HG03521 (cell line): ENCODE measurements around the gene CYBA.

Experiments
- ATAC-seq: cut with Tn5 transposase; IDR thresholded peaks from one replicate; pipeline ENCODE4 v1.9.1; 2021; ENCODE audit warnings: mild to moderate bottlenecking, moderate library complexity; ENCODE audit not compliant: unreplicated experiment

The CYBA gene

GRCh38 chr16:88647178-88648070 lies 3.4 kb downstream of the CYBA start:
- ATAC-seq, result no peak

GRCh38 chr16:88646345-88647034 lies 4.4 kb downstream of the CYBA start:
- no peak for ATAC-seq

DNA sequence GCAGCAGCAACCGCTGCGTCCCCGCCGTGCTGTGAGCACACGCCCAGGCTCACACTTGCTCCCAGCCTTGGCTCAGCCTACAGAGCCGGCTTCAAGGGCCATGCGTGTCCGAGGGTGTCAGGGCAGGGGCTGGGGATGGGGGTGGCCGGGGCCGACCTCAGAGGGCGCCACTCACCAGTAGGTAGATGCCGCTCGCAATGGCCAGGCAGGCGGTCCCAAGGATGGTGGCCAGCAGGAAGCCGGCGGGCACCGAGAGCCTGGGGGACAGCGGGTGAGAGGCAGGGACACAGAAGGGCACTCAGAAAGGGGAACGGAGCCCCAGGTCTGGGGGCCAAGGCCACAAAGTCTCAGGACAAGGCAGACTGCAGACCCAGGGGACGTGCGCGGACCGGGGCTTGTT lies 4.9 kb downstream of the CYBA start:
- no peak for ATAC-seq

DNA sequence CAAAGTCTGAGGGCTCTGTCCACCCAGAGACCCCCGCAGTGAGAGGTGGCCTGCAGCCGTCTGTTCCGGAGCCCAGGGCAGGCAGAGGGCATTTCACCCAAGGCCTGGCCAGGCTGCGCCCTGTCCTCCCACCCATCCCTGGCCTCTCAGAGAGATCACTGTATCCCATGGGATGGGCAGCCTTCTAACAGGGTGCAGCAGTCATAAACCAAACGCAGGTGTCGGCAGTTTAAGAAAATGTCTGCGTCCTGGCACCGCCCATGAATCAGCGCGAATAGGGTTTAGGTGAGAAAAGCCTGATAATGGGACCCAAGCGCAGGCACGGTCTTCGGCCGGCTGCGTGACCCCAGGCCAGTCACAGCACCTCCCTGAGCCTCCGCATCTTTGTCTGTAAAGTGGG lies 5.4 kb downstream of the CYBA start:
- no peak for ATAC-seq

- no peak for ATAC-seq
Measured at GRCh38 chr16:88643644-88643932, 7.3 kb downstream of the CYBA start.

DNA sequence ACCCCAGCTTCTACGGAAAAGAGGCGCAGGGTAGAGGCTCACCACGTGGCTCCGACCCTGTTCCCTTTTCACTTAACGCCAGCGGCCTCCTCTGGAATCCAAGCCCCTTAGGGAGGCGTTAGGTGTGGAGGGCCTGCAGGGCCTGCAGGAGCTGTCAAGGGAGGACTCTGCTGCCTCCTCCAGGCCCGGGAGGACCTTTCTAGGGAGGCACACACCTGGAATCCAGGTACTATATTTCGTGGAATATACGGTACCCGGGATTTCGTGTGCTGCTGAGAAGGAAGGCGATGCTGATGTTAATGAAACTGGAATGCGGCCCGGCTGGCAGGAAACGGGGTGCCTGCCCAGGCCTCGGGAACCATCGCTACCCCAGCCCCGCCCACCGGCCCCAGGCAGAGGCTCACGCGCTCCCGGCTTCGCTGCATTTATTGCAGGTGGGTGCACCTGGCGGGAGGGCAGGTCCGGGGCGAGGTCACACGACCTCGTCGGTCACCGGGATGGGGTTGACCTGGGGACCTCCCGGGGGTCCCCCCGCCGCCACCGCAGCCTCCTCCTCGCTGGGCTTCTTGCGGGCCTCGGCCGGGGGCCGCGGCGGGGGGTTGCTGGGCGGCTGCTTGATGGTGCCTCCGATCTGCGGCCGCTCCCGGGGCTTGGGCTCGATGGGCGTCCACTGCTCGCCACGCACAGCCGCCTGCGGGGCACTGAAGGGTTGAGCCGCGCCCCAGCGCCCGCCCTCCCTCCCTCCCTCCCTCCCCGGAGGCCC lies 7.8 kb downstream of the CYBA start:
- ATAC-seq, result no peak

- ATAC-seq, result no peak
Measured at GRCh38 chr16:88640498-88641247, 10.2 kb downstream of the CYBA start.

DNA sequence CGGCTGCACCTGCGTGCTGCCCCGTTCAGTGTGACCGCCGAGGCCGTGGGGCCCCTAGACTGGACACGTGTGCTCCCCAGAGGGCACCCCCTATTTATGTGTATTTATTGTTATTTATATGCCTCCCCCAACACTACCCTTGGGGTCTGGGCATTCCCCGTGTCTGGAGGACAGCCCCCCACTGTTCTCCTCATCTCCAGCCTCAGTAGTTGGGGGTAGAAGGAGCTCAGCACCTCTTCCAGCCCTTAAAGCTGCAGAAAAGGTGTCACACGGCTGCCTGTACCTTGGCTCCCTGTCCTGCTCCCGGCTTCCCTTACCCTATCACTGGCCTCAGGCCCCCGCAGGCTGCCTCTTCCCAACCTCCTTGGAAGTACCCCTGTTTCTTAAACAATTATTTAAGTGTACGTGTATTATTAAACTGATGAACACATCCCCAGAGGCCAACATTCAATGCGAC lies 10.8 kb downstream of the CYBA start:
- ATAC-seq, result no peak

GRCh38 chr16:88639231-88640038 lies 11.4 kb downstream of the CYBA start:
- ATAC-seq, result no peak

DNA sequence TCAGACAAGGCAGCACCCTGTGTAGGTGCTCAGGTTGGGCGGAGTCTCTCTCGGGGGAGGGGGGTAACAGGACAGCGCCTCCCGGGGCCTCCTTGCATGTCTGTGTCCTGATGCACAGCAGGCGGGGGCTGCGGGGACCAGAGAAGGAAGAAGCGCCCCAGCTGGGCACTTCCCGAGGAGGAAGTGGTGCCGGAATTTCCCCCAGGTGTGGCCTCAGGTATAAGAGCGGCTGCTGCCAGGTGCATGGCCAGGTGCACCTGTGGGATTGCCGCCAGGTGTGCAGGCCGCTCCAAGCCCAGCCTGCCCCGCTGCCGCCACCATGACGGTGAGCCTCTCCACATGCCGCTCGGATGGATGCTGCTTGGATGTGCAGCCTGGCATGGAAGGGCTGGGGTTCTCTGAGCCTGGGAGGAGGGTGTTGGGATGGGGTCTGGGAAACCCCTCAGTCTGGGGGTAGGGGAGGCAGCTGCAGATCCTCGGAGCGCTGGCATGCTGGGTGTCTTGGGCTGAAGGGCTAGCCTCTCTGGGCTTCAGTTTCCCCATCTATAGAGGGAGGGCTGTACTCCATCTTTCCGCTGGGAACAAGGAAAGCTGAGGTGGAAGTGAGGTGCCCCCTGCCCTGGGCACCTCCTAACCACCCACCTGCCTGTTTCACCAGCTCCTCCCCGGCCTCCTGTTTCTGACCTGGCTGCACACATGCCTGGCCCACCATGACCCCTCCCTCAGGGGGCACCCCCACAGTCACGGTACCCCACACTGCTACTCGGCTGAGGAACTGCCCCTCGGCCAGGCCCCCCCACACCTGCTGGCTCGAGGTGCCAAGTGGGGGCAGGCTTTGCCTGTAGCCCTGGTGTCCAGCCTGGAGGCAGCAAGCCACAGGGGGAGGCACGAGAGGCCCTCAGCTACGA lies 12.3 kb downstream of the CYBA start, which contains the start of gene IL17C:
TSS of gene IL17C (plus strand) at position 250 of the 908 bp plus-strand sequence. CDS start at position 320, 70 bp downstream.
- ATAC-seq, result no peak

DNA sequence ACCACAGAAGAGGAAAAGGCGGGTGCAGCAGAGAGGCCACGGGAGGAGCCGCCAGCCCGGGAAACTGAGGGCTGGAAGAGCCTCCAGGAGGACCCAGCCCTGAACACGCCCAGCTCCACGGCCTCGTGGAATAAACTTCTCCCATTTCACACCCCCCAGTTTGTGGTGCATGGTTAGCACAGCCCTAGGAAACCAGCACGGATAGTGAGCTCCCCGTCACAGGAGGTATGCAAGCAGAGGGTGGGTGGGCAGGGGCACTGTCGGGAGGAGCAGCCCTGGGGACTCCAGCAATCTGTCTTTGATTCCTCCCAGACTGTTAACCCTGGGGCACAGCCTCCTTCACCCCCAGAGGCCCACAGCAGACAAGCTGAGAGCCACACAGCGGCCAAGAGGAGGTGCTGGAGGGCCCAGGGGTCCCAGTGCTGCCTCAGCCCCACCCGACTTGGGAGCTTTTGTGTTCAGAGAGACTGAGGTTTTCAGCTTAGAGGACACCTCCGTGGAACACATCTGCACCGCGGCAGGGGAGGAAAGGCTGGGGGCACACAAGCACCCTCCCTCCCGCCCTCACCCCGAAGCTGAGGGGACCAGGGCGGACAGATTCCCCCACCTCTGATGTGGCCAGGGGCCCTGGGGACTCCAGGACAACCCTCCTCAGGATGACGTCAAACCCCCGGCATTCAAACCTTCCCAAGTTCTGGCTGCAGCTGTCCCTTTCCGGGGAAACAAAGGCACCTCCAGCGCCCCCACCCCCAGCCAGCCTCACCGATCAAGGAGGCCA lies 14.2 kb downstream of the CYBA start:
- ATAC-seq, result no peak

- no peak for ATAC-seq
Measured at GRCh38 chr16:88635671-88636319, 15.1 kb downstream of the CYBA start.

DNA sequence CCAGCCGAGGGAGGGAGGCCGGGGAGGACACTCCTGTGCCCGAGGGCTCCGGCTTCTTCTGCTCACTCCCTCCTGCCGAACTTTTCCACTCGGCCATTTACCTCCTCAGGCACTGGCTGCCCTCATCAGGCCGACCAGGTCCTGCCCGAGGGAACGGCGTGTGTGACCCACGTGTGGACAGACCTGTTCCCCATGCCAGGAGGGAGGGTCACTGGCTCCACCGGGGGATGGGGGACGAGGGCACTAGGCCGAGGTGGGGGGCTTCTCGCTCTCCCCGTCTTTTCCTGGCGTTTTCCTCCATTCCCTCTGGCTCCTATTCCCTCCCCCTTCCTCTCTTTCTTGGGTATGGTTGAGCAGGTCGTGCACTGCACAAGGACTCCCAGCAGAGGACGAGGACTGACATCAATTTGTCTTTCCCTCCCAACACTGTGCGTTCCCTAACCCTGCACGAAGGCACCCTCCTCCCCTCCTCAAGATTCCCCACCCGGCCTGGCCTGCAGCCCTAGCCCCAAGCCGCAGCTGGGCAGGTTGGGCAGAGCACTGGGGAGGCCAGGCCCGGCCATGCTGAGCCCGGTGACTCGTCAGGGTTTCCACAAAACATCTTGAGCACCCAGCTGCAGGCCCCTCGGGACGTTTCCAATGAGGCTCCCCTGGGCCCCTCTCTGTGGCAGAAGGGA lies 15.7 kb downstream of the CYBA start:
- ATAC-seq, result peak; percentile 4

GRCh38 chr16:88634141-88634993 lies 16.5 kb downstream of the CYBA start:
- peak; percentile 47 for ATAC-seq

GRCh38 chr16:88633684-88634140 lies 17.1 kb downstream of the CYBA start:
- peak; percentile 7 for ATAC-seq

DNA sequence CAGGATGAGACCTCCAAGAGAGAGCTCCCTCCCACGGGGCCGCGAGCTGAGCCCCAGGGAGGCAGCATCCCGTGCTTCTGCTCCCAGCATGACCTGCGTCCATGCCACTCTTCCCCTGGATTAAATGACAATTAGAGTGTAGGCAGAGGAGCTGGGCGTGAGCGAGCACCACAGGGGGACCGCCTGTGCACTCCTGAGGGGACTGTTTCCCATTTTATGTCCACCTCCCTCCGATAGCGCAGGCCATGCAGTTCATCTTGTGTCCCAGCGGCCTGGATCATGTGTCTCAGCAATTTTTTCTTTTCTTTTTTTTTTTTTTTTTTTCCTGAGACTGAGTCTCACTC lies 18.3 kb downstream of the CYBA start:
- ATAC-seq, result no peak
